GM19193 (cell line): Measurements from ENCODE around the gene SWT1.

Experiments
- POLR2A ChIP-seq: IDR thresholded peaks from 4 replicates; pipeline ENCODE4 v1.6.1; 2011; ENCODE audit not compliant: insufficient read depth, insufficient read length; ENCODE audit errors: extremely low read depth

Gene SWT1

GRCh38 chr1:185292237-185292636, 135.3 kb downstream of the SWT1 start:
- TF ChIP-seq POLR2A: no peak

- TF ChIP-seq POLR2A: no peak
Measured at GRCh38 chr1:185293967-185294542, 137.1 kb downstream of the SWT1 start.

- no peak for TF ChIP-seq POLR2A
Measured at GRCh38 chr1:185295091-185295490, 138.1 kb downstream of the SWT1 start.

GRCh38 chr1:185297982-185298381, 141.0 kb downstream of the SWT1 start:
- TF ChIP-seq POLR2A: no peak

DNA sequence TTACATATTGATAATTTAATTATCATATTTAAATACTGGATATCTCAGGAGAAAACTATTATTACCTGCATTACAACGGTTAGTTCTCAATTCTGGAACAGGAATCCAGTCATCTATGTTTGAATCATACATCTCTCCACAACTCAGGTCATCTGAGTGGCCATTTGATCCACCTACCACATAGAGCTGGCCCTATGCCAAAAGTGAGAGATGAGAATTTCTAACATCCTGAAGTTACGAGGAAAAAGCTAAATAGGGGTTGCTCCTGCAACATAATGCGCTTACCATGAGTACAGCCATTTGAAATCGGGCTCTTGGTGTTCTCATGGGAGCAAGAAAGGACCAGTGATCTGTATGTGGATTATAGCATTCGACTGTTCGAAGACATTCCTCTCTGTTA, 143.2 kb downstream of the SWT1 start:
- TF ChIP-seq POLR2A: no peak

DNA sequence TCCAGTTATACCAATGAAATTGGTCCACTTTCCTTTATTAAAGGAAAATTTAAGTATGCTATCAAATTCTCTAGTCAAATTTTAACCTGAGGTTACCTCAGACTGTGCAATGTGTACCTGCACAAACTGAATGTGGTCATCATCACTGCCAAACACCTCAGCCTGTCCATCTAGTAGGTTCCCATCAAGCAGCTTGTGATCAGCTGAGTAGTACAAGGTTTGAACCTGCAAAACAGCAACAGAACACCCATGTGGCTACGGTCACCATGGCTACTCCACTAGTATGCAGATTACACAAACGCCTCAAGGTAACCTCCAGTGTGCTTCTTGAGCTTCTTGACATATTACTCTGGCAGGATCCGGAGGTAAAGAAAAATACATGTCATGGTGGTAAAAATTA, 148.5 kb downstream of the SWT1 start:
- no peak for TF ChIP-seq POLR2A

DNA sequence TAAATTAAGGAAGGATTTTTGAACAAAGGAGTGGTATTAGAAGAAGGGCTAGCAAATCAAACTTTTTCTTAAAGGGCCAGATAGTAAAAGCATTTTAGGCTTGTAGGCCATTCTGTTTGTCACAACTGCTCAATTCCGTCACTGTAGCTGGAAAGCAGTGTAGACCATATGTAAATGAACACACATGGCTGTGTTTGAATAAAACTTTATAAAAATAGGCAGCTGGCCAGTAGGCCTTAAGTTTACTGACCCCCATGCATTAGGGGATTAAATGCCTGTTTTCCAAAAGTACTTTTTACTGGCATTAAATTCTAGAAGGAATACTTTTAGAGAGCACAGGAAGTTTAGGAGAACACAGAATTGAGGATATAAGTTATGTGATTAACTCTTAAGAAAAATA, 151.2 kb downstream of the SWT1 start:
- no peak for TF ChIP-seq POLR2A

- no peak for TF ChIP-seq POLR2A
Measured at GRCh38 chr1:185309566-185309965, 152.6 kb downstream of the SWT1 start.

- no peak for TF ChIP-seq POLR2A
Measured at GRCh38 chr1:185311589-185312225, 154.7 kb downstream of the SWT1 start.

- TF ChIP-seq POLR2A: no peak
Measured at GRCh38 chr1:185312361-185313138, 155.6 kb downstream of the SWT1 start.

DNA sequence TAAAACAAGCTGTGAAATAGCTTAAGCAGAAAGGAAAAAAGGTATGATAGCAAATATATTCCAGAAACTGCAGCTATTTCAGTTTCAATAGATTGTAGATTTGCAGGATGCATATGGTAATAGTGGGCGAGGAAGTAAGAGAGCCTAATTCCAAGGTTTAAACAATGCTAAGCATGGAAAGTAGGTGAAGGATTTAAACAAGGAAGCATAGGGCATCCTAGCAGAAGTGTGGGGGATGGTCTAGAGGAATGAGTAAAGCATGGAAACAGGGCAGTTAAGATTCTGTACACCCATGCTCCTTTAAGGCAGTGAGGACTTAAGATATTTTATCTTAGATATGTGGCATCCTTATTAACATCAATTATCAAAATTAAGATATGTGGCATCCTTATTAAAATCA, 157.4 kb downstream of the SWT1 start:
- no peak for TF ChIP-seq POLR2A

- no peak for TF ChIP-seq POLR2A
Measured at GRCh38 chr1:185315445-185316071, 158.6 kb downstream of the SWT1 start.

DNA sequence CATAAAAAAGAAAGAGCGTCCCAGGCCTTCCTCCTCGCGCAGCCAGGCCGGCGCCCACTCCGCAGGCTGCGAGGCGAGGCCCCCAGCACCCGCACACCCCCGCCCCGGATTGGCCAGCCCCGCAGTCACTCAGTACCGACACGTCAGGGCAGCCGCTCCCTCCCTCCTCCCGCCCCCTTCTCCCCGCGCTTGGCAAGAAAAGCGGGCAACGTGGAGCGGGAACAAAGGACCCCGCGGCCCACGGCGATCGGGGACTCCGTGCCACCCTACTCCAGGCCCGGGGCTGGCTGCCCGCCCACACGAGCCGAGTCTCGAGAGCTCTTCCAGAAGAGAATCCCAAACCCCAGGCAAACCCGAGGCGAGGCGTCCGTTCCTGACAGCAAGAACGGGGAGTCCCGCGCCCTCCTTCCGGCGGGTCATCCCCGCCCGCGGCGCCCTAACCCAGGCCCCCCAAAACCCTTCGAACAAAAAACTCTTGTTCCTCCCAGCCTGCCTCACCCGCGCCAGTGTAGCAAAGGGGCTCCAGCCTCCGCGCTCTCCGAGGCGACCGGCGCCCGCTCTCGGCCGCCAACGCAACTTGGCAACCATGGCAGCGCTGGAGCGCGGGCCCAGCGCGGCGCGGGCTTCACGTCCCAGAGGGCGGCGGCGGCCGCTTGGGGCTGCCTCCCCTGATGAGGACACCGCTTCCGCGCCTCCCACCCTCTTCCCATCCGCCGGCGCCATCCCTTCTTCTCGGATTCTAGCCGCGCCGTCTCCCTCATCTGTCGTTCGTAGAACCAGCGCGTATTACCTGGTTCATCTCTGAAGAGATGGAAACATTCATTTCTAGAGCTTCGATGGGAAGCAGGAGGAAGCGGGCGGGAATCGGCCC, 159.4 kb downstream of the SWT1 start:
- no peak for TF ChIP-seq POLR2A

GRCh38 chr1:185317034-185317885, 160.3 kb downstream of the SWT1 start, which contains the start of gene IVNS1ABP:
Gene IVNS1ABP (minus strand): TSS chr1:185317243. CDS start chr1:185309493, 7,750 bp downstream.
- peak; percentile 97 for TF ChIP-seq POLR2A
